GM23338 (cell line): ENCODE data around the gene ANKH. TPM values are rescaled to one million over a fixed set of nuclear protein-coding genes. Genes with fewer than 3 reads are reported as not detected.

Experiments
- ATAC-seq: fragments of 200-7000 bp; cut with Tn5 transposase; 3 replicates; pipeline ENCODE4 v1.9.1; 2020
- DNase-seq: peaks from one replicate; pipeline ENCODE4 v3.0.0-alpha.2; 2015; ENCODE audit warnings: low spot score
- H2AFZ ChIP-seq: fragments of 200-600 bp; sonication (generic); 2 replicates; pipeline ENCODE4 v1.8.0; 2016; ENCODE audit warnings: antibody characterized with exemption, mild to moderate bottlenecking, moderate library complexity
- H3F3A ChIP-seq: fragments of 200-600 bp; sonication (generic); replicated peaks from 2 replicates; pipeline ENCODE4 v1.8.0; 2017; ENCODE audit warnings: antibody characterized with exemption, mixed run types, low read depth
- H3K27ac ChIP-seq: fragments of 200-600 bp; sonication (generic); 2 replicates; pipeline ENCODE4 v1.6.1; 2016; ENCODE audit warnings: low read depth
- H3K27me3 ChIP-seq: fragments of 200-600 bp; sonication (generic); 2 replicates; pipeline ENCODE4 v1.8.0; 2016; ENCODE audit warnings: mild to moderate bottlenecking, mixed run types, moderate library complexity; ENCODE audit not compliant: insufficient read depth
- H3K36me3 ChIP-seq: fragments of 200-600 bp; sonication (generic); 2 replicates; pipeline ENCODE4 v1.8.0; 2016; ENCODE audit warnings: mild to moderate bottlenecking; ENCODE audit not compliant: insufficient read depth
- H3K4me1 ChIP-seq: fragments of 200-600 bp; sonication (generic); 2 replicates; pipeline ENCODE4 v1.8.0; 2016; ENCODE audit warnings: mild to moderate bottlenecking, moderate library complexity; ENCODE audit not compliant: insufficient read depth
- H3K4me2 ChIP-seq: fragments of 200-600 bp; sonication (generic); 2 replicates; pipeline ENCODE4 v1.7.1; 2017; ENCODE audit warnings: mixed run types
- H3K4me3 ChIP-seq: fragments of 200-600 bp; sonication (generic); 2 replicates; pipeline ENCODE4 v1.6.1; 2016; ENCODE audit warnings: mixed run types
- H3K79me2 ChIP-seq: fragments of 200-600 bp; sonication (generic); replicated peaks from 2 replicates; pipeline ENCODE4 v1.8.0; 2017; ENCODE audit warnings: mild to moderate bottlenecking; ENCODE audit not compliant: insufficient read depth
- H3K9me2 ChIP-seq: fragments of 200-600 bp; sonication (generic); 2 replicates; pipeline ENCODE4 v1.8.0; 2017; ENCODE audit not compliant: insufficient read depth
- H4K20me1 ChIP-seq: fragments of 200-600 bp; sonication (generic); replicated peaks from 2 replicates; pipeline ENCODE4 v1.8.0; 2017; ENCODE audit warnings: mild to moderate bottlenecking; ENCODE audit not compliant: insufficient read depth
- H3K27ac Mint-ChIP-seq: 2 replicates; pipeline ENCODE4 v1.8.0; 2020; ENCODE audit warnings: inconsistent platforms, mild to moderate bottlenecking, moderate library complexity, mixed read lengths
- H3K27me3 Mint-ChIP-seq: 3 replicates; pipeline ENCODE4 v1.8.0; 2022; ENCODE audit warnings: low read depth, mild to moderate bottlenecking, moderate library complexity, mixed read lengths, inconsistent platforms; ENCODE audit not compliant: insufficient read depth, poor library complexity
- H3K36me3 Mint-ChIP-seq: 3 replicates; pipeline ENCODE4 v1.8.0; 2021; ENCODE audit warnings: low read depth, mild to moderate bottlenecking, inconsistent platforms, moderate library complexity, mixed read lengths
- H3K4me1 Mint-ChIP-seq: 3 replicates; pipeline ENCODE4 v1.8.0; 2020; ENCODE audit warnings: mild to moderate bottlenecking, inconsistent platforms, mixed read lengths
- H3K4me3 Mint-ChIP-seq: 3 replicates; pipeline ENCODE4 v1.8.0; 2021; ENCODE audit warnings: moderate library complexity, mild to moderate bottlenecking, inconsistent platforms, mixed read lengths
- H3K9me3 Mint-ChIP-seq: 3 replicates; pipeline ENCODE4 v1.8.0; 2020; ENCODE audit warnings: moderate library complexity, mild to moderate bottlenecking, inconsistent platforms, mixed read lengths
- CTCF ChIP-seq, 2 experiments: fragments of 200-600 bp in 1 of 2; sonication (generic) in 1 of 2; conservative IDR thresholded peaks; 2 replicates each; pipeline versions ENCODE4 v1.5.1 to v1.6.1; 2016 to 2017; ENCODE audit warnings: antibody characterized with exemption in 2 of 2, low read depth in 2 of 2, mild to moderate bottlenecking in 2 of 2, moderate library complexity in 1 of 2
- ETS1 ChIP-seq: IDR thresholded peaks from 2 replicates; pipeline ENCODE4 v1.6.1; 2016; ENCODE audit warnings: antibody characterized with exemption
- EZH2phosphoT487 ChIP-seq: fragments of 200-600 bp; sonication (generic); IDR thresholded peaks from one replicate; pipeline ENCODE4 v1.8.1; 2018; ENCODE audit warnings: antibody characterized with exemption; ENCODE audit not compliant: unreplicated experiment
- STAT1 ChIP-seq: IDR thresholded peaks from one replicate; pipeline ENCODE4 v1.6.1; 2016; ENCODE audit warnings: antibody characterized with exemption; ENCODE audit not compliant: unreplicated experiment
- ZNF462 ChIP-seq: fragments of 250-450 bp; sonication (Bioruptor Pico); IDR thresholded peaks from 2 replicates; pipeline ENCODE4 v1.5.0; 2020; ENCODE audit warnings: mild to moderate bottlenecking, moderate library complexity
- polyA plus RNA-seq: library from polyadenylated mRNA; unstranded; fragments of >200 nt; fragmentation: Nextera tagmentation; extraction: Ambion mirVana; gene quantifications from 2 replicates; pipeline ENCODE4 v1.2.1, GENCODE V29; 2016
- total RNA-seq: library from RNA; depleted of rRNA; stranded (reverse); fragments of >200 nt; shearing (Covaris generic); gene quantifications from 2 replicates; pipeline ENCODE4 v1.2.3, GENCODE V29; 2014

Gene ANKH
- total and polyA plus RNA-seq, 2 experiments from 2014 or later: 5.0 to 6.1 TPM

- H3K9me2 ChIP-seq: 0 out of 2 replicates have a peak, but pooled peaks cover 5% of the 10 kb centered on the region
- H3K27me3 Mint-ChIP-seq: no peaks in the 10 kb centered on the region
- no peak overlapping the region for H3K4me3 Mint-ChIP-seq
- ATAC-seq (no peak), DNase-seq (no peak)
- H3K36me3 ChIP-seq: no peaks in the 10 kb centered on the region
- H3F3A ChIP-seq: no peaks in the 10 kb centered on the region
- H4K20me1 ChIP-seq: no peaks in the 10 kb centered on the region
- no peaks in the 10 kb centered on the region for H3K9me3 Mint-ChIP-seq
- no peak overlapping the region for H3K27ac ChIP-seq
- peaks cover 19% of the 10 kb centered on the region for H3K4me1 Mint-ChIP-seq
- no peak overlapping the region for H3K4me2 ChIP-seq
- H3K79me2 ChIP-seq: no peaks in the 10 kb centered on the region
- no peak for TF ChIP-seq ZNF462
- TF ChIP-seq ETS1: no peak
- TF ChIP-seq CTCF (conservative IDR thresholded peaks at IDR 0.05; ENCODE audit: low read depth in 2 of 2): no peak
- no peak for TF ChIP-seq STAT1
- TF ChIP-seq EZH2phosphoT487: no peak
- H3K4me1 ChIP-seq: no peaks in the 10 kb centered on the region
- no peaks in the 10 kb centered on the region for H3K36me3 Mint-ChIP-seq
- H2AFZ ChIP-seq: no peak overlapping the region
- no peaks in the 10 kb centered on the region for H3K27me3 ChIP-seq
- H3K4me3 ChIP-seq: no peak overlapping the region
- no peak overlapping the region for H3K27ac Mint-ChIP-seq
Measured at GRCh38 chr5:14753947-14754346, 117.6 kb downstream of the ANKH start.
